ENCODE data around the gene ACOT2. TPM values are rescaled to one million over a fixed set of nuclear protein-coding genes. Genes with fewer than 3 reads are reported as not detected.
"Not testable (repeated sequence)": the region's sequence is repeated elsewhere in the genome, so short reads cannot be mapped to it uniquely, and the experiment has no call there.

ACOT2 gene
- total RNA-seq, 4 donors from 2014 or later: 4.0 to 23.3 (median 13.8) TPM

- H3K27me3 ChIP-seq: no peaks in the 10 kb centered on the region
- no peaks in the 10 kb centered on the region for H3K4me1 ChIP-seq
- DNase-seq: no peak
- H3K27ac ChIP-seq: no peak overlapping the region
- H3K4me3 ChIP-seq: no peak overlapping the region
- H3K36me3 ChIP-seq: no peaks in the 10 kb centered on the region
- no peaks in the 10 kb centered on the region for H3K9me3 ChIP-seq
- intact Hi-C loops (cut with DNase I): no loop called here
- TF ChIP-seq CTCF (IDR thresholded peaks at IDR 0.05) (no peak), POLR2A (IDR thresholded peaks at IDR 0.05) (no peak)
- 38 to 46% methylated on average over 3 of the region's 3 CpGs for WGBS, 2 donors
Observed at GRCh38 chr14:73576391-73576790, 7.4 kb downstream of the ACOT2 start.

- H3K27ac ChIP-seq; H3K27me3 ChIP-seq; DNase-seq; intact Hi-C loops (cut with DNase I); H3K36me3 ChIP-seq; H3K4me1 ChIP-seq; H3K4me3 ChIP-seq; H3K9me3 ChIP-seq: not testable (repeated sequence)
- no CpG with 5 or more reads among the region's 2 CpGs for WGBS, 2 donors
Observed at GRCh38 chr14:73577214-73577613, 8.2 kb downstream of the ACOT2 start.

GRCh38 chr14:73582102-73582979 lies 13.3 kb downstream of the ACOT2 start:
- 84 to 90% methylated on average over 7 to 9 of the region's 11 CpGs for WGBS, 2 donors
- H3K9me3 ChIP-seq; H3K27me3 ChIP-seq; H3K4me3 ChIP-seq; H3K36me3 ChIP-seq; DNase-seq; H3K27ac ChIP-seq; H3K4me1 ChIP-seq; intact Hi-C loops (cut with DNase I): not testable (repeated sequence)

- intact Hi-C loops (cut with DNase I): no loop called here
- H3K9me3 ChIP-seq: no peaks in the 10 kb centered on the region
- no peak overlapping the region for H3K27ac ChIP-seq
- no peaks in the 10 kb centered on the region for H3K36me3 ChIP-seq
- 79 to 82% methylated on average over 1 of the region's 1 CpG for WGBS, 2 donors
- no peaks in the 10 kb centered on the region for H3K27me3 ChIP-seq
- H3K4me1 ChIP-seq: peaks cover 0 to 18% (median 5%) of the 10 kb centered on the region in 3 donors
- TF ChIP-seq POLR2A (IDR thresholded peaks at IDR 0.05): no peak
- H3K4me3 ChIP-seq: no peak overlapping the region
- no peak for DNase-seq
Observed at GRCh38 chr14:73588695-73589094, 19.7 kb downstream of the ACOT2 start.

- TF ChIP-seq POLR2A (IDR thresholded peaks at IDR 0.05): no peak
- no peak for TF ChIP-seq CTCF (IDR thresholded peaks at IDR 0.05)
- no peak overlapping the region for H3K4me3 ChIP-seq
- H3K4me1 ChIP-seq: peaks cover 0 to 18% (median 5%) of the 10 kb centered on the region in 3 donors
- H3K9me3 ChIP-seq: no peaks in the 10 kb centered on the region
- no peaks in the 10 kb centered on the region for H3K36me3 ChIP-seq
- 83 to 86% methylated on average over 4 of the region's 4 CpGs for WGBS, 2 donors
- no peaks in the 10 kb centered on the region for H3K27me3 ChIP-seq
- no peak for DNase-seq
- H3K27ac ChIP-seq: no peak overlapping the region
- intact Hi-C loops (cut with DNase I): no loop called here
Observed at GRCh38 chr14:73589116-73589515, 20.1 kb downstream of the ACOT2 start.

GRCh38 chr14:73590673-73591004 lies 21.6 kb downstream of the ACOT2 start:
- DNase-seq: not testable (repeated sequence)
- H3K4me1 ChIP-seq: peaks cover 0 to 18% (median 5%) of the 10 kb centered on the region in 3 donors

GRCh38 chr14:73591690-73592449 lies 22.9 kb downstream of the ACOT2 start, which contains the start of gene ACOT4:
Gene ACOT4 (plus strand): TSS chr14:73591873. CDS start chr14:73591960, 87 bp downstream.
- H3K9me3 ChIP-seq: no peaks in the 10 kb centered on the region
- WGBS, 2 donors: 0 to 22% methylated on average over 5 to 8 of the region's 89 CpGs
- H3K4me1 ChIP-seq: peaks cover 0 to 18% (median 5%) of the 10 kb centered on the region in 3 donors
- H3K4me3 ChIP-seq: peak within 1 kb of the TSS; percentile 54 to 87 (median 64)
- H3K27ac ChIP-seq: peak within 1 kb of the TSS; percentile 32 to 70 (median 56)
- intact Hi-C loops (cut with DNase I): no loop called here
- no peaks in the 10 kb centered on the region for H3K27me3 ChIP-seq
- TF ChIP-seq POLR2A (IDR thresholded peaks at IDR 0.05) (no peak), CTCF (IDR thresholded peaks at IDR 0.05) (peak in 5 of 6 experiments; percentile 15 to 56 (median 26))
- no peaks in the 10 kb centered on the region for H3K36me3 ChIP-seq
- DNase-seq: no peak

More at GRCh38 chr14:73590673-73591004, 21.6 kb downstream of the ACOT2 start:
- H3K4me3 ChIP-seq; H3K36me3 ChIP-seq; H3K27me3 ChIP-seq; intact Hi-C loops (cut with DNase I); H3K9me3 ChIP-seq; H3K27ac ChIP-seq: not testable (repeated sequence)
- WGBS, 2 donors: 93 to 100% methylated on average over 1 to 3 of the region's 32 CpGs

Data from esophagus squamous epithelium (tissue), 5 donors.